ENCODE data around the gene CSNK2A2.

Gene CSNK2A2

DNA sequence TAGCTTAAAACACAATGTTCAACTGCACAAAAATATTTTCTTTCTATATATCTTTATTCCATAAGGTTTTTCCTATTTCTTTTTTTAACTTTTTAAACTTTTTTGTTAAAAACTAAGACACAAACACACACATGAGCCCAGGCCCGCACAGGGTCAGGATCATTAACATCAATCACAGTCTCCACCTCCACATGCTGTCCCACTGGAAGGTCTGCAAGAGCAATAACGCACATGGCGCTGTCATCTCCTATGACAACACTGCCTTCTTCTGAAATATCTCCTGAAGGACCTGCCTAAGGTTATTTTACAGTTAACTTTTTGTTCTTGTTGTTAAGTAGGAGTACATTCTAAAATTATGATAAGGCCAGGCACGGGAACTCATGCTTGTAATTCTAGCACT, 72.9 kb downstream of the CSNK2A2 start:
- TF ChIP-seq, protein P1, sequence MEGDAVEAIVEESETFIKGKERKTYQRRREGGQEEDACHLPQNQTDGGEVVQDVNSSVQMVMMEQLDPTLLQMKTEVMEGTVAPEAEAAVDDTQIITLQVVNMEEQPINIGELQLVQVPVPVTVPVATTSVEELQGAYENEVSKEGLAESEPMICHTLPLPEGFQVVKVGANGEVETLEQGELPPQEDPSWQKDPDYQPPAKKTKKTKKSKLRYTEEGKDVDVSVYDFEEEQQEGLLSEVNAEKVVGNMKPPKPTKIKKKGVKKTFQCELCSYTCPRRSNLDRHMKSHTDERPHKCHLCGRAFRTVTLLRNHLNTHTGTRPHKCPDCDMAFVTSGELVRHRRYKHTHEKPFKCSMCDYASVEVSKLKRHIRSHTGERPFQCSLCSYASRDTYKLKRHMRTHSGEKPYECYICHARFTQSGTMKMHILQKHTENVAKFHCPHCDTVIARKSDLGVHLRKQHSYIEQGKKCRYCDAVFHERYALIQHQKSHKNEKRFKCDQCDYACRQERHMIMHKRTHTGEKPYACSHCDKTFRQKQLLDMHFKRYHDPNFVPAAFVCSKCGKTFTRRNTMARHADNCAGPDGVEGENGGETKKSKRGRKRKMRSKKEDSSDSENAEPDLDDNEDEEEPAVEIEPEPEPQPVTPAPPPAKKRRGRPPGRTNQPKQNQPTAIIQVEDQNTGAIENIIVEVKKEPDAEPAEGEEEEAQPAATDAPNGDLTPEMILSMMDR (IDR thresholded peaks at IDR 0.05; ENCODE audit: low read depth, low read length): no peak
- H3K4me3 ChIP-seq (replicated peaks in 1 of 2; ENCODE audit: low read depth in 2 of 2, low read length in 2 of 2): no peak overlapping the region
- DNase-seq (ENCODE audit: low read depth in 2 of 2): no peak

DNA sequence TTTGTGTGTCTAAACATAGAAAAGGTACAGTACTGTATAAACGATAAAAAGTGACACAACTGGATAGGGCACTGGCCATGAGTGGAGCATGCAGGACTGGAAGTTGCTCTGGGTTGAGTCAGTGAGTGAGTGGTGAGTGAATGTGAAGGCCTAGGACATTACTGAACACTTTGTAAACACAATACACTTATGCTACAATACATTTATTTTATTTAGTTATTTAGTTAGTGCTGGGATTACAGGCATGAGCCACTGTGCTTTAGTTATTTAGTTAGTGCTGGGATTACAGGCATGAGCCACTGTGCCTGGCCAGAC, 73.3 kb downstream of the CSNK2A2 start:
- TF ChIP-seq, protein P1 (IDR thresholded peaks at IDR 0.05; ENCODE audit: low read depth, low read length): no peak
- DNase-seq (ENCODE audit: low read depth in 2 of 2): peak in 1 of 2 donors; percentile 72
- H3K4me3 ChIP-seq (replicated peaks in 1 of 2; ENCODE audit: low read depth in 2 of 2, low read length in 2 of 2): no peak overlapping the region

DNA sequence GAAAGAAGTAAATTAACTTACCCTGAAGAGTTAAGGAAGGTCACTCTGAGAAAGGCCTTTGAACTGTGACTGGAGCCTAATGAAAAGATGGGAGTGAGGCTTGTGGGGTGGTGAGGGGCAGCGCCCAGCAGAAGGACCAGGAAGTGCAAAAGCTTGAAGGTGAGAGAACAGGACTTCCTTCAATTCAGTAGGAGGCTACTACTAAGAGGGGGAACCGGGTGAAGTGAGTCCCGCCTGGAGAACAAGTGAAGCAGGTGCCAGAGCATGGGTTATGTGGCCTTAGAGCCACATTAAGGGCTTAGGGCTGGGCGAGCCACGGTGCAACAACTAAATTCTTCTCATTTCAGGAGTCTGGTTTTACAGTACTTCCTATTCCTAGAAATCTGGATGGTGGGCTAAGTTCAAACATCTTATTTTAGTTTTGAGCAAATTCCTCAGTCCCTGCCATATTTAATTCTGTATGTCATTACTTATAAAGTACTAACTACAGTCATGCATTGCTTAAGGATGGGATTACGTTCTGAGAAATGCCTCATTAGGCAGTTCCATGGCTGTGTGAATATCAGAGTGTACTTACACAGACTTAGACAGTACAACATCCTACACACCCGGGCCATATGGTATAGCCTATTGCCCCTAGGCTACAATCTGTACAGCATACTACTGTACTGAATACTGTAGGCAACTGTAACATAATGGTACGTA, 73.9 kb downstream of the CSNK2A2 start:
- no peak for DNase-seq (ENCODE audit: low read depth in 2 of 2)
- no peak overlapping the region for H3K4me3 ChIP-seq (replicated peaks in 1 of 2; ENCODE audit: low read depth in 2 of 2, low read length in 2 of 2)
- TF ChIP-seq, protein P1 (IDR thresholded peaks at IDR 0.05; ENCODE audit: low read depth, low read length): no peak

DNA sequence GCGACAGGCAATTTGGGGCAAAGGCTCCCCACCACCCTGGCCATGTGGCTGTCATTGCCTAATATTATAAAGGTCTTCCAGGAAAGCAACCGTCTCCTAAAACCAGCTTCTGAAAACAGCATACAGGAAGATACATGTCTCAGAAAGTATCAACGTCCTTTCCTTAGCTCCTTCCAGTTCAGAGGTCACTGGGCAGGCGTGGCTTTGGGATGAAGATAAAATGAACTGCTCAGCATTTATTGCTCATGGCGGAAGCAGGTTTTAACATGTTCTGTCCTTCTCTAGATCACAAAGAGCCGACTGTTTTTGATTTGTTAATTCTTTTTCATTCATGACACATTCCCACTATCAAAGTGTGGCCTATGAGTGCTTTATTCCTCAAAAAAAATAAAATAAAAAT, 76.8 kb downstream of the CSNK2A2 start:
- no peak for DNase-seq (ENCODE audit: low read depth in 2 of 2)
- no peak overlapping the region for H3K4me3 ChIP-seq (replicated peaks in 1 of 2; ENCODE audit: low read depth in 2 of 2, low read length in 2 of 2)
- TF ChIP-seq, protein P1 (IDR thresholded peaks at IDR 0.05; ENCODE audit: low read depth, low read length): no peak

DNA sequence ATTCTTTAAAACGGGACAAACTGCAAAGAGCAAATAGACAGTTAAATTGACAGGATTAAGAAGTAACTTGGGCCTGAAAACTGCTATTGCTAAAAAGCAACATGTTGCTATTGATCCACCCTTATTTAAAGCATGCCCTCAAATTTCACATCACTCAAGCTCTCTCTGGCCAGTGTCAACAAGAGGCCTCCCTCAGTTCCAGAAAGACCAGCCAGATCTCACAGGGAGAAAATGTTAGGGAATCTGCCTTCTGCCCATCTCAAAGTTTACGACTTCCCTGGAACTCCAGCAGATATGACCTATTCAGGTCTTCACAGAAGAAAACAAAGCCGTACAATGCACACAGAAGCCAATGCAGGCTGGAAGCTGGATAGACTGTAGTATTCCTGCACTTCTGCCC, 77.7 kb downstream of the CSNK2A2 start:
- H3K4me3 ChIP-seq (replicated peaks in 1 of 2; ENCODE audit: low read depth in 2 of 2, low read length in 2 of 2): no peak overlapping the region
- DNase-seq (ENCODE audit: low read depth in 2 of 2): no peak
- TF ChIP-seq, protein P1 (IDR thresholded peaks at IDR 0.05; ENCODE audit: low read depth, low read length): no peak

DNA sequence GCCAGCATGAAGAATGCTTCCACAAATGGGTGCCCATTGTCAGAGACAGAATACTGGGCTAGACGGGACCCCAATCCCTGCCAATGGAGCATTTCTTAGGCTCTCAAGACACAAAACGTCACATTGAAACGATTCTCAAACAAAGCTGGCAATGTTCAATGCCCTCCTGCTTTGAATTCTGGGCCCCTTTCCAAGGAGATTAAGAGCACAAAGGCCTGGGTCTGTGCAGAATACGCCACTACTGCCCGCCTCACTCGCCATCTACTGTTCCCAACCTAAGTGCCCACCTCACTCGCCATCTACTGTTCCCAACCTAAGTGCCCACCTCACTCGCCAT, 78.4 kb downstream of the CSNK2A2 start:
- DNase-seq (ENCODE audit: low read depth in 2 of 2): no peak
- no peak overlapping the region for H3K4me3 ChIP-seq (replicated peaks in 1 of 2; ENCODE audit: low read depth in 2 of 2, low read length in 2 of 2)
- TF ChIP-seq, protein P1 (IDR thresholded peaks at IDR 0.05; ENCODE audit: low read depth, low read length): no peak
